Stimulated activated CD8-positive, alpha-beta memory T cell treated with anti-CD3 and anti-CD28 coated beads, Interleukin-12 subunit alpha, Interleukin-12 subunit beta, amount 100 ng/mL, for 1 hour (primary cell): ENCODE measurements around the gene RHNO1.
"Not testable (repeated sequence)": the region's sequence is repeated elsewhere in the genome, so short reads cannot be mapped to it uniquely, and the experiment has no call there.

ENCODE experiments used
- DNase-seq: peaks from one replicate; pipeline ENCODE4 v3.0.0-alpha.2; 2020; ENCODE audit warnings: low read depth

RHNO1 gene

GRCh38 chr12:2858944-2859421, 18.0 kb upstream of the RHNO1 start:
- no peak for DNase-seq

DNA sequence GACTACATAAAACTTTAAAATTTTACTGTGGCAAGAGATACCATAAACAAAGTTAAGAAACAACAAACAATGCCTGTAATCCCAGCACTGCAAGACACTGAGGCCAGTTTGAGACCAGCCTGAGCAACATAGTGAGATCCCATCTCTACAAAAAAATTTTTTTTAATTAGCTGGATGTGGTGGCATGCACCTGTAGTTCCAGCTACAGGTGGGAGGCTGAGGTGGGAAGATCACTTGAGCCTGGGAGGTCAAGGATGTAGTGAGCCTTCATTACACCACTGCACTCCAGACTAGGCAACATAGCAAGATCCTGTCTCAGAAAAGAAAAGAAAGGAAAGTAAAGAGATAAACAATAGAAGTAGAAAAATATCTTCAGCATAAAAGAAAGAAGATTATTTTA, 16.9 kb upstream of the RHNO1 start:
- DNase-seq: no peak

GRCh38 chr12:2862876-2863275, 14.1 kb upstream of the RHNO1 start:
- no peak for DNase-seq

GRCh38 chr12:2863402-2863801, 13.6 kb upstream of the RHNO1 start:
- not testable (repeated sequence) for DNase-seq

GRCh38 chr12:2864198-2864597, 12.8 kb upstream of the RHNO1 start:
- no peak for DNase-seq

DNA sequence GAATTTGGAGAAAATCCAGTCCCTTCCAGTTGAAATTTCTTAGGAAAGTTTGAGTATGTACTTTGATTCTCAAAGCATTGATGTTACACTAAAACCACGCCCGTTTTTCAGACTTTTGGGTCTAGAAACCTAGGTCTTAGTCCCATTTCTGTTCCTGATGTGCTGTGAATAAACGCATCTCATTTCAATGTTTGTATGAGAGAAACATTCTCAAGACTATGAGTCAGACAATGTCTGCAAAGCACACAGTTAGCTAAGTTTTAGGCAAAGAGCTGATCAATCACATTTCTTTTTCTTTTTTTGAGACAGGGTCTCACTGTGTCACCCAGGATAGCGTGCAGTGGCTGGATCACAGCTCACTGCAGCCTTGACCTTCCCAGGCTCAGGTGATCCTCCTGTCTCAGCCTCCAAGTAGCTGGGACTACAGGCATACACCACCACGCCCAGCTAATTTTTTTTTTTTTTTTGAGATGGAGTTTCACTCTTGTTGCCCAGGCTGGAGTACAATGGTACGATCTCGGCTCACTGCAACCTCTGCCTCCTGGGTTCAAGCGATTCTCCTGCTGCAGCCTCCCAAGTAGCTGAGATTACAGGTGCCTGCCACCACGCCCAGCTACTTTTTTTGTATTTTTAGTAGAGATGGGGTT, 7.9 kb upstream of the RHNO1 start:
- not testable (repeated sequence) for DNase-seq

DNA sequence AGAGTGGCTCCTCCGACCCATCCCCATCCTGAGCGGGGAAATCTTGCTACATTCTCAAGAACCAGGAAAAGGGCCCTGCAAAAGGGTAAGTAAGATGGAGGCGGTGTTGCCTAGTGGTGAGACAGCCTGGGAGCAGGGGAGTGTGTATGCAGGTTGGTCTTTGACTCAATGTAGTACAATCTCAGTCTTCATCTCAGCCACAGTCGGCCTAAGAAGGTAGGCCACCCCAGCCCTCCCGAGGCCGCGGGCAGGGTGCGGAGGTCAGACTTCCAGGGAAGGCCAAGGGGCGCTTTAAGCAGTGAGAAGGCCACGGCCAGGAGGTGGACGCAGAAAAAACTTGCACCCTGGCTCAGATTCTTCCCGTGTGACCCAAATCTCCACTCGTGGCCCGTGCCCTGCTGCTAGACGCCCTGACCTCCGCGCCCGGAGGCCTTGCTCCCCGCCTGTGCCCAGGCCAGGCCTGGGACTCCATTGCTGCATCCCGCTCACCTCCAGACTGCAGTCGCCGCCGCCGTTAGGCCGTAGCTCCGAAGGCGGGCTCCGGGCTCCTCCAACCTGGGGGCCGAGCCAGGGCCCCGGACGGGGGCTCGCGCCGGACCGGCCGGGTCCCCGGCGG, 484 bp upstream of the RHNO1 start:
- no peak for DNase-seq

GRCh38 chr12:2877953-2878732, 1.1 kb downstream of the RHNO1 start:
- DNase-seq: no peak

DNA sequence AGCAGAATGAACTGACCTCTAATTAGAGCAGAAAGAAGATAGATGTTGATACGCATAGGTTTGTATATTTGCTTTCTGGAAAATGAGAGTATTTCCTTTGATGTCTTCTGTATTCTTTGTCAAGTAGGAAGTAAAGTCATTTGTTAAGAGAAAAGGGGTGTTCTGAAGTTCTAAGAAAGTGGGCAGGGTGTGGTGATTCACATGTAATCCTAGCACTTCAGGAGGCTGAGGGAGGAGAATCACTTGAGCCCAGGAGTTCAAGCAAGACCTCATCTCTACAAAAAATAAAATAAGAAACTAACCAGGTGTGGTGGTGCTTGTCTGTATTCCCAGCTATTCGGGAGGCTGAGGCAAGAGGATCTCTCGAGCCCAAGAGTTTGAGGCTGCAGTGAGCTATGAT, 2.8 kb downstream of the RHNO1 start:
- DNase-seq: no peak

- DNase-seq: no peak
Measured at GRCh38 chr12:2884810-2885209, 7.8 kb downstream of the RHNO1 start.

- DNase-seq: no peak
Measured at GRCh38 chr12:2886768-2887450, 9.9 kb downstream of the RHNO1 start.

DNA sequence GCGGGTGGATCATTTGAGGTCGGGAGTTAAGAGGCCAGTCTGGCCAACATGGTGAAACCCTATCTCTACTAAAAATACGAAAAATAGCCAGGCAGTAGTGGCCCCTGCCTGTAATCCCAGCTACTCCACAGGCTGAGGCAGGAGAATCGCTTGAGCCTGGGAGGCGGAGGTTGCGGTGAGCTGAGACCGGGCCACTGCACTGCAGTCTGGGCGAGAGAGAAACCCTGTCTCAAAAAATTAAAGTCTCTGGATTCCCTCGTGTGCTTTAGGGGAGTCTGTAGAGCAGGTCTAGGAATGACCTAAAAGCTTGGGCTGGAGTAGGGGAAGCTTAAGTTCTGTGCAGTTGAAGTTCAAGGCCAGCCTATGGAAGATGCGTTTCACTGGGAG, 13.0 kb downstream of the RHNO1 start:
- DNase-seq: no peak

- peak; percentile 98 for DNase-seq
Measured at GRCh38 chr12:2890388-2891239, 13.6 kb downstream of the RHNO1 start, which contains the start of gene TULP3. TULP3 (plus strand) TSS chr12:2890891; CDS start chr12:2890948, 57 bp downstream.

DNA sequence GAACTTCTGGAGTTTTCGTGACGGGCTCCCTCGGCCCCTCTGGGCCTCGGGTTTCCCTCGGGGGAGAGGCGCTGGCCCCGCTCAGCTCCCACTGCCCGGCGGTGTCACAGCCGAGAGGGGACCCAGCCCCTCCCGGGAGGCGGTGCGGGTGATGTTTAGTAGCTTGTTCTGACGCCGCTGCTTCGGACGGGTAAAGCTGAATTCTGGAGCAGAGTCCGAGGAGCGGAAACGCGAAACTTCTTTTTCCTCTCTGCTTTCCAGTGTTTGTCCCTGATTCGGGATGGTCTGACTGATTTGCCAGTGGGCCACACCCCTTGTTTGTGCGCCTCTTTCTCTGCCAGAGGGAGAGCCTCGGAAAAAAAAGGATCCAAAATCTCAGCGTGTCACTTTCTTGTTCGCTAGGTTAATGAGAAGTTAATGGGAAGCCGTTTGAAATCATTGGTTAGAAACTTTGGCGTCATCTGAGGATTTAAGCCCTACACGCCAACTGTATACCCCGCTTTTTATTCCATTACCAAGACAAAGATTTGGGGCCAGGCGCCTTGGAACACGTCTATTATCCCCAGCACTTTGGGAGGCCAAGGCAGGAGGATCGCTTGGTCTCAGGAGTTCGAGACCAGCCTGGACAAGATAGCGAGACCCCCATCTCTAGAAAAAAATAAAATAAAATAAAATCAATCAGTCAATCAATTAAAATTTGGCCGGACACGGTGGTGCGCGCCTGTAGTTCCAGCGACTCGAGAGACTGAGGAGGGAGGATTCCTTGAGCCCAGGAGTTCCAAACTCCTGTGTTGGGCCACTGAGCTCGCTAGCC, 14.4 kb downstream of the RHNO1 start:
- DNase-seq: peak; percentile 10

GRCh38 chr12:2892246-2892645, 15.2 kb downstream of the RHNO1 start:
- no peak for DNase-seq

DNA sequence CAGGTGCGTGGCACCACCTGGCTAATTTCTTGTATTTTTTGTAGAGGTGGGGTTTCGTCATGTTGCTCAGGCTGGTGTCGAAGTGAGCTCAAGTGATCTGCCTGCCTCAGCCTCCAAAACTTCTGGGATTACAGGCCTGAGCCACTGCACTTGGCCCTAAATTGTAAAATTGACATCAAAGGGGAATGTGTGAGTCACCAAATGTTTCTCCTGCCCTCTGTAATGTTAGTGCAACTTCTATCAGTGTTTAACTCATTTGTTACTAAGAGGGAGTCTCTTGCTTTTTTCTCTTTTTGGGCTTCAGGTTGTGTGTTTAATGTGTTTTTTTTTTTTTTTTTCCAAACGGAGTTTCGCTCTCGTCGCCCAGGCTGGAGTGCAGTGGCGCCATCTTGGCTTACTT, 16.0 kb downstream of the RHNO1 start:
- DNase-seq: no peak

GRCh38 chr12:2895051-2895451, 18.0 kb downstream of the RHNO1 start:
- DNase-seq: no peak

DNA sequence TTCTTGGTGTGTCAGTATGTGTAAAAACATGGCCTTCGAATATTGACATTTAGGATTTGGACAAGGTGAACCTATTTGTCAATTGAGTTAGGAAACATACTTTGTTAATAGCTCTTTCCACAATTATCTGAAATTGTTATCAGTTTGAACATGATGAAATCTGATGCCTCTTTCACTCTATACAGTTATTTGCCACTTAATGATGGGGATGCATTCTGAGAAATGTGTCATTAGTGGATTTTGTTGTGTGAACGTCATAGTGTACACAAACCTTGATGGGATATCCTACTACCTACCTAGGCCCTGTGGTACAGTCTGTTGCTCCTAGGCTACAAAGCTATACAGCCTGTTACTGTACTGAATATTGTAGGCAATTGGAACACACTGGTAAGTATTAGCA, 18.5 kb downstream of the RHNO1 start:
- DNase-seq: no peak

DNA sequence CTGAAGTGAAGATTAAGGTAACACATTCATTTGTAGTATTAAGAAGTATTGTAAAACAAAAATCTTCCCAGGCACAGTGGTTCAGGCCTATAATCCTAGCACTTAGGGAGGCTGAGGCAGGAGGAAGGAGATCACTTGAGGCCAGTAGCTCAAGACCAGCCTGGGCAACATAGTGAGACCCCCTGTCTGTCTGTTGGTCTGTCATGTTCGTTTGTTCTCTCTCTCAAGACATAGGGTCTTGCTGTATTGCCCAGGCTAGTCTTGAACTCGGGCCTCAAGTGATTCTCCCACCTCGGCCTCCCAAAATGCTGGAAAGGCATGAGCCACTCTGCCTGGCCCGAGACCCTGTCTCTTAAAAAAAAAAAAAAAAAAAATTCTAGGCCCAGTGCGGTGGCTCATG, 20.4 kb downstream of the RHNO1 start:
- DNase-seq: no peak

DNA sequence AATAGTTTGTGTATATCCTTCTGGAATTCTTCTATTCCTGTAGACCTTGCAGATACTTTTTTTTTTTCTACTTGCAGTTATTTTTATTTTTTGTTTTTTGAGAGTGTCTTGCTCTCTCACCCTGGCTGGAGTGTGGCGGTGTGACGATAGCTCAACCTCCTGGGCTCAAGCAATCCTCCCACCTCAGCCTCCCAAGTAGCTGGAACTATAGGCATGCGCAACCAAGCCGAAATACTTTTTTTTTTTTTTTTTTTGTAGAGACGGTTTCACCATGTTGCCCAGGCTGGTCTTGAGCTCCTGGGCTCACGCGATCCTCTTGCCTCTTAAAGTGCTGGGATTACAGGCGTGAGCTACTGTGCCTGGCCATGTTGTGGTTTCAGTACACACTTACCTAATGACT, 23.6 kb downstream of the RHNO1 start:
- no peak for DNase-seq
